Endothelial cell of umbilical vein (primary cell): ENCODE results near the gene NME2. TPM values are rescaled to one million over a fixed set of nuclear protein-coding genes. Genes with fewer than 3 reads are reported as not detected.

Experiments
- BruUV-seq: library from RNA; stranded (reverse); fragments of 400-500 nt; replicated peaks from 2 replicates; lab custom pipeline; 2021; lab: Mats Ljungman, UMichigan
- CTCF ChIA-PET: fragments of 300-600, 350-600 bp; sonication (Branson Sonifier 250); formaldehyde crosslinking; loops from one replicate; lab custom pipeline; 2021; ENCODE audit warnings: antibody characterized with exemption, inconsistent platforms; lab: Charles Lee
- POLR2A ChIA-PET: fragments of 300-600, 350-600 bp; sonication (Branson Sonifier 250); formaldehyde crosslinking; loops from one replicate; lab custom pipeline; 2021; ENCODE audit warnings: antibody characterized with exemption, inconsistent platforms; lab: Charles Lee
- DNase-seq: peaks from one replicate; pipeline ENCODE4 v3.0.0-alpha.2; 2011; ENCODE audit warnings: low read depth, low spot score
- FAIRE-seq: peaks from 2 replicates; lab custom pipeline; 2011; peaks lifted over from hg19 to GRCh38; lab: Jason Lieb, UNC
- H2AFZ ChIP-seq: 2 replicates; pipeline ENCODE4 v1.6.0; 2012; ENCODE audit warnings: low read depth, low read length, control low read depth, inconsistent platforms
- H3K27ac ChIP-seq: 2 replicates; pipeline ENCODE4 v1.5.1; 2011; ENCODE audit warnings: low read depth, mild to moderate bottlenecking, control low read depth, low read length, moderate library complexity; ENCODE audit not compliant: insufficient read depth
- H3K27me3 ChIP-seq, 2 experiments: 2 replicates each; pipeline versions ENCODE4 v1.6.0 to v1.6.1; 2011; ENCODE audit warnings: low read length in 2 of 2, mixed read lengths in 1 of 2; ENCODE audit not compliant: control insufficient read depth in 2 of 2, insufficient read depth in 2 of 2
- H3K36me3 ChIP-seq, 2 experiments: 2 replicates in 1 of 2; 3 replicates in 1 of 2; pipeline ENCODE4 v1.5.1; 2011; ENCODE audit warnings: low read length in 2 of 2, mild to moderate bottlenecking in 1 of 2, moderate library complexity in 1 of 2; ENCODE audit not compliant: control insufficient read depth in 2 of 2, insufficient read depth in 2 of 2; ENCODE audit errors: extremely low read depth in 1 of 2
- H3K4me1 ChIP-seq: 3 replicates; pipeline ENCODE4 v1.5.1; 2011; ENCODE audit warnings: mild to moderate bottlenecking, low read length; ENCODE audit not compliant: control insufficient read depth, insufficient read depth; ENCODE audit errors: extremely low read depth
- H3K4me2 ChIP-seq: 2 replicates; pipeline ENCODE4 v1.6.1; 2011; ENCODE audit warnings: low read length, control low read depth, mixed read lengths; ENCODE audit not compliant: insufficient read depth
- H3K4me3 ChIP-seq, 3 experiments: fragments of 200-600 bp in 1 of 3; sonication (generic), shearing (Covaris generic) in 1 of 3; replicated peaks in 1 of 3; 2 replicates each; pipeline ENCODE4 v1.5.1; 2011 to 2016; ENCODE audit warnings: control low read depth in 3 of 3, low read length in 3 of 3, mild to moderate bottlenecking in 2 of 3, inconsistent platforms in 1 of 3, low read depth in 1 of 3, moderate library complexity in 1 of 3; ENCODE audit not compliant: insufficient read depth in 1 of 3
- H3K79me2 ChIP-seq: 2 replicates; pipeline ENCODE4 v1.6.0; 2012; ENCODE audit warnings: low read length, inconsistent platforms; ENCODE audit not compliant: control insufficient read depth, insufficient read depth
- H3K9ac ChIP-seq: replicated peaks from 2 replicates; pipeline ENCODE3; 2011; ENCODE audit warnings: low read length, control low read depth; ENCODE audit not compliant: insufficient read depth; ENCODE audit errors: extremely low read depth
- H3K9me1 ChIP-seq: replicated peaks from 3 replicates; pipeline ENCODE4 v1.6.0; 2011; ENCODE audit warnings: mild to moderate bottlenecking, low read length; ENCODE audit not compliant: control insufficient read depth, insufficient read depth; ENCODE audit errors: extremely low read depth
- H3K9me3 ChIP-seq: replicated peaks from 2 replicates; pipeline ENCODE4 v1.5.1; 2012; ENCODE audit warnings: low read length, inconsistent platforms; ENCODE audit not compliant: control insufficient read depth, insufficient read depth
- H4K20me1 ChIP-seq: replicated peaks from 2 replicates; pipeline ENCODE3; 2011; ENCODE audit warnings: mild to moderate bottlenecking, low read length; ENCODE audit not compliant: control insufficient read depth, insufficient read depth; ENCODE audit errors: extremely low read depth
- GATA2 ChIP-seq: IDR thresholded peaks from 2 replicates; pipeline ENCODE4 v1.7.0; 2011; ENCODE audit warnings: low read depth, mild to moderate bottlenecking, moderate library complexity, mixed read lengths, low read length; ENCODE audit not compliant: insufficient read length, insufficient read depth
- JUN ChIP-seq: IDR thresholded peaks from 2 replicates; pipeline ENCODE4 v1.6.1; 2011; ENCODE audit warnings: borderline replicate concordance, low read depth; ENCODE audit not compliant: insufficient read length, insufficient read depth
- MAX ChIP-seq: IDR thresholded peaks from 2 replicates; pipeline ENCODE4 v1.6.1; 2011; ENCODE audit not compliant: insufficient read depth, insufficient read length
- POLR2A ChIP-seq: IDR thresholded peaks from 2 replicates; pipeline ENCODE4 v1.6.1; 2012; ENCODE audit warnings: low read depth, mild to moderate bottlenecking, control low read depth, low read length
- POLR2AphosphoS5 ChIP-seq: IDR thresholded peaks from 2 replicates; pipeline ENCODE4 v1.6.1; 2012; ENCODE audit warnings: low read depth, mild to moderate bottlenecking, control low read depth, low read length, moderate library complexity; ENCODE audit not compliant: insufficient read depth
- dilution Hi-C: fragments of 300-500 bp; cut with MboI; formaldehyde crosslinking; loops from one replicate; pipeline ENCODE4 v1.15.0; 2019; ENCODE audit warnings: low sequenced_read_pairs; ENCODE audit not compliant: extremely low pct_ligation_motif_present
- intact Hi-C: fragments of 100-400 bp; cut with micrococcal nuclease; formaldehyde crosslinking; loops from one replicate; pipeline ENCODE4 v1.10.0; 2022
- polyA plus RNA-seq, 4 experiments: library from polyadenylated mRNA; depleted of rRNA in 3 of 4; stranded (reverse) in 3 of 4; unstranded in 1 of 4; fragments of >200 nt; gene quantifications; 2 replicates each; pipeline versions ENCODE4 v1.2.1 to v1.2.3, GENCODE V29; 2011 to 2012; ENCODE audit warnings: missing spikeins in 1 of 4
- total RNA-seq: library from RNA; stranded (reverse); gene quantifications from 2 replicates; pipeline ENCODE4 v1.2.3, GENCODE V29; 2021
- TF ChIP-seq, protein P1 (sequence below), 2 donors: IDR thresholded peaks; 1 replicate in 1 of 2; 2 replicates in 1 of 2; pipeline ENCODE4 v1.5.1; 2011; ENCODE audit warnings: low read length in 2 of 2, mild to moderate bottlenecking in 2 of 2, moderate library complexity in 2 of 2, control low read depth in 1 of 2, inconsistent platforms in 1 of 2, low read depth in 1 of 2; ENCODE audit not compliant: insufficient read depth in 1 of 2; ENCODE audit errors: extremely low read depth in 1 of 2

NME2 gene
- total and polyA plus RNA-seq, 2 donors (not counting 3 experiments of a cell fraction or from before 2014, with no cell fraction given): 555 to 833 TPM

DNA sequence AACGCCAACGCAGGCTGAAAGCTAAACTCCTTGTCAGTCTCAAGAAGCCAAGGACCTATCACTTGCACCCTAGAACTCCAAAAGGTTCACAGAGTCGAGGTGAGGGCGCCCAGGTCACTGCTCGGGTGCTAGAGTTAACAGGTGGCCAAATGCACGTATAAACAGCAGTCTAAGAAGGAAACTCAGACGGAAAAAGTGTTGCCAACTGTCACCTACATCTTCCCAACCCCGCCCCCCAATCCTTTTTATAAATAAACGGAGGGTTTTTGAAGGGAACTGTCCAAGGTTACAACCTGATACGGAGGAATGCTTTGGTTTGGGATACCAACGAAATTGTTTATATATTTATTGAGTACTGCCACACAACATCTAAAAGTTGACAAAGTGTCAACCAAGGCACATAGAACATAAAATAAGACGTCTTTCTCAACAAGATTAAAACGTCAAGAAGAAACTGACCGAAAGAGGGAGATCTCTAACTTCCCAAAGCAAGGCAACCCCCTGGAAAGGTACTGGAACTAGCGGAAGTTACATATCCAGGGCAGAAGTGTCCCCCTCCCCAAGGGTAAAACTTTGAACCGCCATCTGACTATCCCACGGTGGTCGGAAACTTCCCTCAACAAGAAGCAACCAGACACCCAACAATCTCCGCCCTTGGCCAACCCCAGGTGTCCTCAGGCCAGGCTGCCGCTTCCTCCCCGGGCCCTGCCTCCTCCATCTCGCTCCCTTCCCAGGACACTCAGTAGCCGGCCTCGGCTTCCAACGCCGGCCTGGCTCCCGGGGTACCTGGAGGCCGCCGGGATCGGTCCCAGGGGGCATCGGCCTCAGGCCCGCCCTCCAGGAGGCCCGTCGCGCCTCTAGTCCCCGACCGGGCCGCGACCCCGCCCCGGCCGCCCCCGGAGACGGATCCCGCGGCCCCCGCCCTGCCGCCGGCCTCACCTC lies 46.5 kb upstream of the NME2 start:
- dilution Hi-C loops: no loop called here
- intact Hi-C loops: loop anchor here (2.0 to 5.0 kb wide), 3 partner anchors 32 to 253 kb away; partner anchors contain the start of gene TOB1
- peak; percentile 65 for DNase-seq
- CTCF ChIA-PET: interaction anchor here (0.7 to 3.3 kb wide), 10 partner anchors 9 to 119 kb away, joined by 3 to 42 read pairs (median 9); partner anchors contain the start of genes NME1 and NME2
- Histone ChIP-seq H3K4me3 (peak overlapping the region; percentile 81 to 99 (median 96)), H3K79me2 (peaks cover 48% of the 10 kb centered on the region), H2AFZ (peak overlapping the region; percentile 78), H3K9me3 (no peaks in the 10 kb centered on the region), H4K20me1 (peaks cover 14% of the 10 kb centered on the region), H3K9ac (peak overlapping the region; percentile 97), H3K9me1 (no peaks in the 10 kb centered on the region), H3K27ac (peak overlapping the region; percentile 78), H3K4me1 (peaks cover 31% of the 10 kb centered on the region), H3K36me3 (no peaks in the 10 kb centered on the region), H3K4me2 (peak overlapping the region; percentile 96), H3K27me3 (no peaks in the 10 kb centered on the region)
- no TSS peak for BruUV-seq
- POLR2A ChIA-PET: interaction anchor here (1.1 to 1.7 kb wide), 3 partner anchors 34 to 253 kb away, joined by 3 to 10 read pairs (median 4); partner anchors contain the start of genes NME1, NME2 and TOB1
- FAIRE-seq: peak; percentile 54
- TF ChIP-seq POLR2A (no peak), MAX (no peak), JUN (no peak), GATA2 (no peak), POLR2AphosphoS5 (no peak)
- TF ChIP-seq, protein P1, sequence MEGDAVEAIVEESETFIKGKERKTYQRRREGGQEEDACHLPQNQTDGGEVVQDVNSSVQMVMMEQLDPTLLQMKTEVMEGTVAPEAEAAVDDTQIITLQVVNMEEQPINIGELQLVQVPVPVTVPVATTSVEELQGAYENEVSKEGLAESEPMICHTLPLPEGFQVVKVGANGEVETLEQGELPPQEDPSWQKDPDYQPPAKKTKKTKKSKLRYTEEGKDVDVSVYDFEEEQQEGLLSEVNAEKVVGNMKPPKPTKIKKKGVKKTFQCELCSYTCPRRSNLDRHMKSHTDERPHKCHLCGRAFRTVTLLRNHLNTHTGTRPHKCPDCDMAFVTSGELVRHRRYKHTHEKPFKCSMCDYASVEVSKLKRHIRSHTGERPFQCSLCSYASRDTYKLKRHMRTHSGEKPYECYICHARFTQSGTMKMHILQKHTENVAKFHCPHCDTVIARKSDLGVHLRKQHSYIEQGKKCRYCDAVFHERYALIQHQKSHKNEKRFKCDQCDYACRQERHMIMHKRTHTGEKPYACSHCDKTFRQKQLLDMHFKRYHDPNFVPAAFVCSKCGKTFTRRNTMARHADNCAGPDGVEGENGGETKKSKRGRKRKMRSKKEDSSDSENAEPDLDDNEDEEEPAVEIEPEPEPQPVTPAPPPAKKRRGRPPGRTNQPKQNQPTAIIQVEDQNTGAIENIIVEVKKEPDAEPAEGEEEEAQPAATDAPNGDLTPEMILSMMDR (IDR thresholded peaks at IDR 0.05; ENCODE audit: extremely low read depth in 1 of 2, insufficient read depth in 1 of 2, low read depth in 1 of 2, low read length in 2 of 2): peak in 1 of 2 donors; percentile 5
